KOPT-K1 (cell line): Measurements from ENCODE around the gene PDE1A.
"Not testable (repeated sequence)": the region's sequence is repeated elsewhere in the genome, so short reads cannot be mapped to it uniquely, and the experiment has no call there.

ENCODE experiments used
- H3K27ac ChIP-seq: fragments of 200-600 bp; sonication (generic); 2 replicates; pipeline ENCODE4 v1.5.1; 2016; ENCODE audit warnings: antibody characterized with exemption, mild to moderate bottlenecking, low read depth, low read length; ENCODE audit not compliant: poor library complexity, severe bottlenecking
- H3K36me3 ChIP-seq: fragments of 200-600 bp; sonication (generic); 2 replicates; pipeline ENCODE4 v1.5.1; 2017; ENCODE audit warnings: antibody characterized with exemption, mild to moderate bottlenecking, low read length, moderate library complexity; ENCODE audit not compliant: insufficient read depth
- H3K9me3 ChIP-seq: fragments of 200-600 bp; sonication (generic); 2 replicates; pipeline ENCODE4 v1.5.1; 2017; ENCODE audit warnings: antibody characterized with exemption, low read length, mild to moderate bottlenecking; ENCODE audit not compliant: insufficient read depth, poor library complexity, severe bottlenecking

The PDE1A gene

GRCh38 chr2:182426082-182426917, 536 bp downstream of the PDE1A start:
- Histone ChIP-seq H3K27ac (no peak overlapping the region), H3K9me3 (no peaks in the 10 kb centered on the region), H3K36me3 (no peaks in the 10 kb centered on the region)

GRCh38 chr2:182422864-182423263, 4.0 kb downstream of the PDE1A start:
- H3K36me3 ChIP-seq = no peaks in the 10 kb centered on the region
- H3K27ac ChIP-seq = no peak overlapping the region
- H3K9me3 ChIP-seq = no peaks in the 10 kb centered on the region

- H3K27ac ChIP-seq = no peak overlapping the region
- H3K36me3 ChIP-seq = no peaks in the 10 kb centered on the region
- H3K9me3 ChIP-seq = no peaks in the 10 kb centered on the region
These were observed 6.2 kb downstream of the PDE1A start for GRCh38 chr2:182420669-182421068.

GRCh38 chr2:182416861-182417260, 10.0 kb downstream of the PDE1A start:
- no peak overlapping the region for H3K27ac ChIP-seq
- no peaks in the 10 kb centered on the region for H3K36me3 ChIP-seq
- H3K9me3 ChIP-seq = no peaks in the 10 kb centered on the region

GRCh38 chr2:182416191-182416590, 10.6 kb downstream of the PDE1A start:
- H3K36me3 ChIP-seq = no peaks in the 10 kb centered on the region
- no peak overlapping the region for H3K27ac ChIP-seq
- H3K9me3 ChIP-seq = no peaks in the 10 kb centered on the region

- Histone ChIP-seq H3K9me3 (no peaks in the 10 kb centered on the region), H3K27ac (no peak overlapping the region), H3K36me3 (no peaks in the 10 kb centered on the region)
These were observed 11.1 kb downstream of the PDE1A start for GRCh38 chr2:182415771-182416170.

GRCh38 chr2:182412858-182413257, 14.0 kb downstream of the PDE1A start:
- H3K36me3 ChIP-seq = no peaks in the 10 kb centered on the region
- H3K27ac ChIP-seq = no peak overlapping the region
- no peaks in the 10 kb centered on the region for H3K9me3 ChIP-seq

GRCh38 chr2:182410120-182410519, 16.7 kb downstream of the PDE1A start:
- no peaks in the 10 kb centered on the region for H3K36me3 ChIP-seq

GRCh38 chr2:182406221-182406620, 20.6 kb downstream of the PDE1A start:
- no peak overlapping the region for H3K27ac ChIP-seq

More at GRCh38 chr2:182410120-182410519, 16.7 kb downstream of the PDE1A start:
- no peak overlapping the region for H3K27ac ChIP-seq
- H3K9me3 ChIP-seq = no peaks in the 10 kb centered on the region

GRCh38 chr2:182404975-182405561, 21.8 kb downstream of the PDE1A start:
- Histone ChIP-seq H3K27ac (no peak overlapping the region), H3K9me3 (no peaks in the 10 kb centered on the region), H3K36me3 (no peaks in the 10 kb centered on the region)

More at GRCh38 chr2:182406221-182406620, 20.6 kb downstream of the PDE1A start:
- H3K9me3 ChIP-seq = no peaks in the 10 kb centered on the region
- H3K36me3 ChIP-seq = no peaks in the 10 kb centered on the region

GRCh38 chr2:182404092-182404491, 22.7 kb downstream of the PDE1A start:
- Histone ChIP-seq H3K36me3 (no peaks in the 10 kb centered on the region), H3K27ac (no peak overlapping the region), H3K9me3 (no peaks in the 10 kb centered on the region)

GRCh38 chr2:182393270-182393760, 33.5 kb downstream of the PDE1A start:
- no peaks in the 10 kb centered on the region for H3K9me3 ChIP-seq

GRCh38 chr2:182391443-182391842, 35.4 kb downstream of the PDE1A start:
- no peak overlapping the region for H3K27ac ChIP-seq
- no peaks in the 10 kb centered on the region for H3K36me3 ChIP-seq
- H3K9me3 ChIP-seq = no peaks in the 10 kb centered on the region

More at GRCh38 chr2:182393270-182393760, 33.5 kb downstream of the PDE1A start:
- Histone ChIP-seq H3K36me3 (no peaks in the 10 kb centered on the region), H3K27ac (no peak overlapping the region)

GRCh38 chr2:182386267-182386880, 40.5 kb downstream of the PDE1A start:
- not testable (repeated sequence) for H3K27ac ChIP-seq, H3K36me3 ChIP-seq, H3K9me3 ChIP-seq

- H3K27ac ChIP-seq = no peak overlapping the region
- H3K36me3 ChIP-seq = no peaks in the 10 kb centered on the region
- peaks cover 6% of the 10 kb centered on the region for H3K9me3 ChIP-seq
These were observed 42.0 kb downstream of the PDE1A start for GRCh38 chr2:182384860-182385259.
